ENCODE measurements around the gene DSTN.

GRCh38 chr20:17537959-17538358 lies 31.9 kb upstream of the DSTN start:
- TF ChIP-seq CTCF (IDR thresholded peaks at IDR 0.05) (no peak), POLR2A (IDR thresholded peaks at IDR 0.05) (no peak)

All from Peyer's patch (tissue), 4 donors.